GM18526 (cell line): ENCODE results near the gene LGI4.

ENCODE experiments used
- POLR2A ChIP-seq: IDR thresholded peaks from 3 replicates; pipeline ENCODE4 v1.6.1; 2011; ENCODE audit not compliant: insufficient read length; ENCODE audit errors: extremely low read depth

Gene LGI4

GRCh38 chr19:35151273-35152065, 16.6 kb upstream of the LGI4 start:
- TF ChIP-seq POLR2A: no peak

- TF ChIP-seq POLR2A: no peak
Measured at GRCh38 chr19:35150445-35150844, 15.6 kb upstream of the LGI4 start.

GRCh38 chr19:35149463-35149862, 14.6 kb upstream of the LGI4 start:
- TF ChIP-seq POLR2A: no peak

- no peak for TF ChIP-seq POLR2A
Measured at GRCh38 chr19:35146746-35147459, 12.0 kb upstream of the LGI4 start.

DNA sequence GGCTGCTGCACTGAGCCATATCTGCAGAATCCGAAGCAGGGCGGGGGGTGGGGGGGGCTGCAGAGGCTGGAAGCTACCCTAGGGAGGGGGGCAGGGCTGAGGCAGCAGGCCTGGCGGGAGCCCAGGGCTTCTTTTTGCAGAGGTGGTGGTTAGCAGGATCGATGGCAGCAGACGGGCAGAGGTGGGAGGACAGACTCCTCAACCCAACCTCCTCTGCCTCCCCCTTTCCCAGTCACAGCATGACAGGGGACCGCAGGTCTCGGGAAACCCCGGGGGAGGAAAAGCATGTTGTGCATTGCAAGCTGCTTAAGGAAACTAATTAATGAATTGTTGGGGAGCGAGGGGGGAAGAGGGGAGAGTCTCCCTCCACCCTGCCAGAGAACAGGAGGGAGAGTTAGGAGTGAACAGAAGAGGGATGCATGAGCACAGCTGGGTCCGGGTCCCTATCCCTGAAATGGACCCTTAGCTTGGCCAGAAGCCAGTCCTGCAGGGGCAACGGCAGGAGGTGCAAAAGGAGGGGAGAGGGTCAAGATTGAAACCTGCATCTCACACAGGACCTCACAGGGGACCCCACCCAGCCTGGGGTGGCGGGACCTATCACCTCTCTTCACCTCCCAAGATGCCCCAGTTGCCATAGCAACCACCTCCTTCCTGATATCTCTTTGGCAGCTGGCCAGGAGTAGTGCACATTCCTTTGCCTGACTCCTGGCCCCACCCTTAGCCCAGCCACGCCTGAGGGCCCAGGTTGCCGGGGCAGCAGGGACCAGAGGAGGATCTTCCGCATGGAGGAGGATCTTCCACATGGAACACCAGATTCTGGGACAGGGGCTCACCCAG, 10.0 kb upstream of the LGI4 start:
- no peak for TF ChIP-seq POLR2A

DNA sequence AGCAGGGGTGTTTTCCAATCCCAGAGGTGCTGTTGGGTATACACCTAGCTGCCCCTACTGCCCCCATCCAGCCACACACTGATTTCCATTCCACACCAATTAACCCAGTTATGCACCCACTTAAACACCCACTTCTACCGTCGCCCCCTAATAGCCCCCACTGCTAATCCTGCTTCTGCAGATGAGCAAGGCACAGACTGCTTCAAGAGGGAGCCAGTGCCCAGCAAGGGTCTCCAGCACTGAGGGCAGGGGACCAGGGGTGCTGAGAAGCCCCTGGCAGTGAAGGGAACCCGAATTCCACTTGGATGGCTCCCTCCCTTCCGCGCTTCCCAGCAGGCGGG, 9.4 kb upstream of the LGI4 start:
- no peak for TF ChIP-seq POLR2A

- no peak for TF ChIP-seq POLR2A
Measured at GRCh38 chr19:35143818-35144217, 9.0 kb upstream of the LGI4 start.

- TF ChIP-seq POLR2A: no peak
Measured at GRCh38 chr19:35143231-35143715, 8.4 kb upstream of the LGI4 start, which contains the start of gene FXYD7. FXYD7 (plus strand) TSS chr19:35143255; CDS start chr19:35143334, 79 bp downstream.

DNA sequence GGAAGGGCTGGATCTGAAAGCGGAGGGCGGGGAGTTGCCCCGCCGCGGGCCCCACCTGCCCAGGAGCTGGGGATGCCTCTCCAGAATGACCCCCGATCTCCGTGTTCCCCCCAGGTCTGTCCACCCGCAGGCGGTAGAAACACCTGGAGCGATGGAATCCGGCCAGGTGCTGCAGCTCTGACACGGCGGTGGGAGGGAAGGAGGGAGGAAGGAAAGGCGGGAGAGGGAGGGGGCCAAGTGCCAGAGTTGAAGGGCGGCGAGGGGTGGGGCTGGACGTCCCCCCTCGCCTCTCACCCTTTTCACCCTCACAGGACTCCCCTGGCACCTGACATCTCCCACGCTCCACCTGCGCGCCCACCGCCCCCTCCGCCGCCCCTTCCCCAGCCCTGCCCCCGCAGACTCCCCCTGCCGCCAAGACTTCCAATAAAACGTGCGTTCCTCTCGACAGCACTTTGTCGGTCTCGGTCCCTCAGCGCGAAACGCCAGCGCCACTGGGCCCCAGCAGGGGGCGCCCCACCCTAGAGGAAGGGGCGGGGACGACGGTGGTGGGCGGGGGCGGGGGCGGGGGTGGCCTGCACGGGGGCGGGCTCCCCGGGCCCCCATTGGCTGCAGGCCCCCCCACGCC, 7.9 kb upstream of the LGI4 start:
- no peak for TF ChIP-seq POLR2A

DNA sequence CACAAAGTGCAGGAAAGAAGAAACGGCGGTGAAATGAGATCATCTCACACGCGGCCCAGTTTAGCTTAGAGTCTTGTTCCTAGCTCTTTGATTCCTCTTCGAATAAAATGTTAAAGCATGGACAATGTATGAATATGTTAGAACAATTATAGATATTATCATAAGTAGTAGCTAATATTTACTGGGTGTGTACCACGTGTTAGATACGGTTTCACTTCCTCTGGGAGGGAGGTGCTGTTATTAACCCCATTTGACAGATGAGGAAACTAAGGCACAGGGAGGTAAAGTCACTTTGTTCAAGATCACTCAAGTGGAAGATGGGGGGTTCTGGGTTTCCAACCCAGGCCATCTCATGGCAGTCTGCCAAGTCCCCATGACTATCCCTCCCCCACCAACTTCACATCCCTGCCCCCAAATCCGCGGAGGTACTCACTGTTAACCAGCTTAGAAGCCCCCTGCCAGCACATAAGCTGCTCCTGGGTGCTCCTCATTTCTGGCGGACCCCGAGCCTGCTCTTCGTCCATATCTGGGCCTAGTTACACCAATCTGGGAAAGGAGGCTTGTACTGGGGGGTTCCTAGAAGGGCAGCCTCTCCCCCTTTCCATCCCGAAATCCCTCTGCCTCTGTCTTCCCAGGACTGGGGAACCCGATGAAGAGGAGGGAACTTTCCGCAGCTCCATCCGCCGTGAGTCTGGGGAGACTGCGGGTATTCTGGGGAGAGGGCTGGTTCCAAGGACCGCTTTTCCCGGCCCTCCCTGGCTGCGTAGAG, 7.2 kb upstream of the LGI4 start:
- no peak for TF ChIP-seq POLR2A

DNA sequence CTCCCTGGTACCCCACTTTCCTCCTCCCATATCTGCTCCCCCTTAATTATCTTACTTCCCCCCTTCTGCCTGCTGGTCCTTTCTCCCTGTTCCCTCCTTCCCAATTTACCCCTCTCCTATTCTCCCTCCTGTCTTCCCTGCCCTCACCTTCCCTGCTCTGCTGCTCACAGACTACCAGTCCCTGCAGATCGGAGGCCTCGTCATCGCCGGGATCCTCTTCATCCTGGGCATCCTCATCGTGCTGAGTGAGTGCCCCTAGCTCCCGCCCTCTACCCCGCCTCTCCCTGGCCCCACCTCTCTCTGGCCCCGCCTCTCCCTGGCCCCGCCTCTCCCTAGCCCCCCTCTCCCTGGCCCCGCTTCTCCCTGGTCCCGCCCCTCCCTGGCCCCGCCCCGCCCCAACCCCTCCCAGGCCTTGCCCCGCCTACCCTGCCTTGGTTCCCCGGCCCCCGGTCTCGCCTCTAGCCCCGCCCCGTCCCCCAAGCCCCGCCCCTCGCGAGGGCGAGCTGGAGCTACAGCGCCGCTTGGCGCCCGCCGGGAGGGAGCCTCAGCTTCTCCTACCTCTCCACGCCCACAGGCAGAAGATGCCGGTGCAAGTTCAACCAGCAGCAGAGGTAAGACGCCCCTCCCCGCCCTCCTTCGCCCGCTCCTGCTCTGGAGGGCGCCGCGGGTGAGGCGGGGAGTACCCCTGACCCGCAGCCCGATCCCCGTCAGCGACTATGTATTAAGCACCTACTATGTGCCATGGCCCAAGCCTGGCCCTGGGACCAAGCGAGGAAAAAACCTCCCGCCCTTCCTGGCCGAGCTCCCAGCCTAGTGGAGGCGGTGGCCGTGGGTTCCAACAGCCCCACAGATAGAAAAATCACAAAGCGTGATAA, 6.3 kb upstream of the LGI4 start:
- TF ChIP-seq POLR2A: no peak

GRCh38 chr19:35140207-35140961, 5.5 kb upstream of the LGI4 start:
- no peak for TF ChIP-seq POLR2A
